DND-41 (cell line): ENCODE results near the gene ATP6V0A1.

Source experiments
- ATAC-seq: fragments of 200-7000 bp; cut with Tn5 transposase; 3 replicates; pipeline ENCODE4 v1.9.1; 2021; ENCODE audit warnings: low read depth; ENCODE audit not compliant: insufficient read depth
- DNase-seq: peaks from one replicate; pipeline ENCODE4 v3.0.0-alpha.2; 2020
- H2AFZ ChIP-seq: 2 replicates; pipeline ENCODE4 v1.6.0; 2012; ENCODE audit warnings: low read depth, low read length
- H3K27ac ChIP-seq: 2 replicates; pipeline ENCODE4 v1.5.1; 2012; ENCODE audit warnings: low read length, inconsistent platforms
- H3K27me3 ChIP-seq: fragments of 200-600 bp; sonication (generic); 2 replicates; pipeline ENCODE4 v1.6.0; 2012; ENCODE audit warnings: low read length, mild to moderate bottlenecking, inconsistent platforms; ENCODE audit not compliant: insufficient read depth, poor library complexity
- H3K36me3 ChIP-seq: 2 replicates; pipeline ENCODE4 v1.5.1; 2012; ENCODE audit warnings: low read length, inconsistent platforms; ENCODE audit not compliant: insufficient read depth
- H3K4me1 ChIP-seq: 2 replicates; pipeline ENCODE4 v1.5.1; 2012; ENCODE audit warnings: mild to moderate bottlenecking, low read length; ENCODE audit not compliant: insufficient read depth
- H3K4me2 ChIP-seq: 2 replicates; pipeline ENCODE4 v1.6.0; 2012; ENCODE audit warnings: mild to moderate bottlenecking, moderate library complexity, low read length, inconsistent platforms; ENCODE audit not compliant: insufficient read depth
- H3K4me3 ChIP-seq, 2 experiments: fragments of 200-600 bp in 1 of 2; shearing (Covaris generic) in 1 of 2; 2 replicates each; pipeline ENCODE4 v1.5.1; 2012 to 2016; ENCODE audit warnings: inconsistent platforms in 2 of 2, low read length in 2 of 2, mild to moderate bottlenecking in 2 of 2, low read depth in 1 of 2, moderate library complexity in 1 of 2
- H3K79me2 ChIP-seq: 2 replicates; pipeline ENCODE4 v1.6.0; 2012; ENCODE audit warnings: low read length, inconsistent platforms; ENCODE audit not compliant: insufficient read depth
- H3K9ac ChIP-seq: 2 replicates; pipeline ENCODE4 v1.6.0; 2012; ENCODE audit warnings: low read depth, mild to moderate bottlenecking, inconsistent platforms, low read length, moderate library complexity
- H3K9me3 ChIP-seq: 2 replicates; pipeline ENCODE4 v1.5.1; 2012; ENCODE audit warnings: low read length, moderate library complexity, mild to moderate bottlenecking, inconsistent platforms; ENCODE audit not compliant: insufficient read depth, severe bottlenecking
- H4K20me1 ChIP-seq: 2 replicates; pipeline ENCODE4 v1.6.0; 2012; ENCODE audit warnings: low read length; ENCODE audit not compliant: insufficient read depth
- EZH2 ChIP-seq: IDR thresholded peaks from 3 replicates; pipeline ENCODE4 v1.6.1; 2012; ENCODE audit warnings: borderline replicate concordance, low read depth, mild to moderate bottlenecking, moderate library complexity, low read length, inconsistent platforms; ENCODE audit not compliant: severe bottlenecking
- TF ChIP-seq, protein P1 (sequence below): IDR thresholded peaks from 2 replicates; pipeline ENCODE4 v1.5.1; 2012; ENCODE audit warnings: borderline replicate concordance, low read length, moderate library complexity, mild to moderate bottlenecking; ENCODE audit not compliant: poor library complexity, severe bottlenecking; ENCODE audit errors: extremely low read depth

Gene ATP6V0A1

GRCh38 chr17:42411361-42411760, 47.3 kb upstream of the ATP6V0A1 start:
- Histone ChIP-seq H3K4me1 (peaks cover 17% of the 10 kb centered on the region), H3K79me2 (no peaks in the 10 kb centered on the region), H3K9me3 (no peaks in the 10 kb centered on the region), H3K36me3 (no peaks in the 10 kb centered on the region), H2AFZ (no peak overlapping the region), H4K20me1 (no peaks in the 10 kb centered on the region), H3K4me2 (no peak overlapping the region), H3K27me3 (peaks cover 8% of the 10 kb centered on the region), H3K9ac (no peak overlapping the region), H3K27ac (no peak overlapping the region), H3K4me3 (no peak overlapping the region)
- no peak for ATAC-seq
- TF ChIP-seq, protein P1, sequence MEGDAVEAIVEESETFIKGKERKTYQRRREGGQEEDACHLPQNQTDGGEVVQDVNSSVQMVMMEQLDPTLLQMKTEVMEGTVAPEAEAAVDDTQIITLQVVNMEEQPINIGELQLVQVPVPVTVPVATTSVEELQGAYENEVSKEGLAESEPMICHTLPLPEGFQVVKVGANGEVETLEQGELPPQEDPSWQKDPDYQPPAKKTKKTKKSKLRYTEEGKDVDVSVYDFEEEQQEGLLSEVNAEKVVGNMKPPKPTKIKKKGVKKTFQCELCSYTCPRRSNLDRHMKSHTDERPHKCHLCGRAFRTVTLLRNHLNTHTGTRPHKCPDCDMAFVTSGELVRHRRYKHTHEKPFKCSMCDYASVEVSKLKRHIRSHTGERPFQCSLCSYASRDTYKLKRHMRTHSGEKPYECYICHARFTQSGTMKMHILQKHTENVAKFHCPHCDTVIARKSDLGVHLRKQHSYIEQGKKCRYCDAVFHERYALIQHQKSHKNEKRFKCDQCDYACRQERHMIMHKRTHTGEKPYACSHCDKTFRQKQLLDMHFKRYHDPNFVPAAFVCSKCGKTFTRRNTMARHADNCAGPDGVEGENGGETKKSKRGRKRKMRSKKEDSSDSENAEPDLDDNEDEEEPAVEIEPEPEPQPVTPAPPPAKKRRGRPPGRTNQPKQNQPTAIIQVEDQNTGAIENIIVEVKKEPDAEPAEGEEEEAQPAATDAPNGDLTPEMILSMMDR, result no peak
- TF ChIP-seq EZH2, result no peak
- DNase-seq, result no peak

DNA sequence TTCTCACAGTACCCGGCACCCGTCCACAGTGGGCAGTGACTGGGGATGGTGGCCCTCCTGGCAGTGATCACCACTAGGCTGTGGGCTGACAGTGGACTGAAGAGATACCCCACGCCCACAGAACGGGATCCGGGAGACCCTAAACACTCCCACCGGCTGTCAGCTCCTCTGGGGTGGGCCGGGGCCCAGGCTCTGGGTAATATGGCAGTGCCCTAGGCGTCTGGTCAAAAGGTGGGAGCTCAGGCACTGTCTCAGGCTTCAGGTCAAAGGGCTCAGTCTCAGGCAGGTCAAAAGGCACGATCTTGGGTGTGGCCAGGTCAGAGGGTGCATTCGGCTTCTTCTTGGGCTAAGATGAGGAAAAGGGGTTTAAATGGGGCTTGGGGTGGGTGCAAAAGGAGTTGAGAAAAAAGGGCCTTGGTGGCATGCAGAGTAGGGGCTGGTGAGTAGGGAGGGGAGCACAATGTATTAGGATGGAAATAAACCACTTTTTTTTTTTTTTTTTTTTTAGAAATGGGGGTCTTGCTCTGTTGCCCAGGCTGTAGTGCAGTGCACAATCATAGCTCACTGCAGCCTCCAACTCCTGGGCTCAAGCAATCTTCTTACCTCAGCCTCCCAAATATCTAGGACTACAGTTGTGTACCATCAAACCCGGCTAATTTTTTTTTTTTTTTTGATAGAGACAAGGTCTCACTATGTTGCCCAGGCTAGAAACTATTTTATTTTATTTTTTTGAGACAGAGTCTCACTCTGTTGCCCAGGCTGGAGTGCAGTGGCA, 46.6 kb upstream of the ATP6V0A1 start:
- H3K9me3 ChIP-seq, result no peaks in the 10 kb centered on the region
- H3K4me3 ChIP-seq, result no peak overlapping the region
- peaks cover 8% of the 10 kb centered on the region for H3K27me3 ChIP-seq
- ATAC-seq (no peak), DNase-seq (no peak)
- H3K4me2 ChIP-seq, result no peak overlapping the region
- peaks cover 17% of the 10 kb centered on the region for H3K4me1 ChIP-seq
- TF ChIP-seq, protein P1, result no peak
- no peak for TF ChIP-seq EZH2
- H3K27ac ChIP-seq, result no peak overlapping the region
- H3K9ac ChIP-seq, result no peak overlapping the region
- H3K79me2 ChIP-seq, result no peaks in the 10 kb centered on the region
- no peaks in the 10 kb centered on the region for H3K36me3 ChIP-seq
- no peaks in the 10 kb centered on the region for H4K20me1 ChIP-seq
- no peak overlapping the region for H2AFZ ChIP-seq

GRCh38 chr17:42413464-42414040, 45.1 kb upstream of the ATP6V0A1 start:
- no peak for ATAC-seq
- no peak overlapping the region for H3K4me2 ChIP-seq
- H3K9me3 ChIP-seq, result no peaks in the 10 kb centered on the region
- H3K27ac ChIP-seq, result no peak overlapping the region
- no peaks in the 10 kb centered on the region for H4K20me1 ChIP-seq
- peaks cover 8% of the 10 kb centered on the region for H3K27me3 ChIP-seq
- no peak overlapping the region for H3K4me3 ChIP-seq
- DNase-seq, result no peak
- TF ChIP-seq, protein P1, result no peak
- TF ChIP-seq EZH2, result no peak
- H3K79me2 ChIP-seq, result no peaks in the 10 kb centered on the region
- H2AFZ ChIP-seq, result no peak overlapping the region
- no peak overlapping the region for H3K9ac ChIP-seq
- H3K36me3 ChIP-seq, result no peaks in the 10 kb centered on the region
- H3K4me1 ChIP-seq, result peaks cover 17% of the 10 kb centered on the region
